Loucy (cell line): ENCODE results near the gene NMT1.

Experiments
- H2AFZ ChIP-seq: fragments of 200-600 bp; sonication (generic); 2 replicates; pipeline ENCODE4 v1.6.0; 2016; ENCODE audit warnings: antibody characterized with exemption, mild to moderate bottlenecking, low read length, moderate library complexity
- H3F3A ChIP-seq: fragments of 200-600 bp; 2 replicates; pipeline ENCODE4 v1.6.0; 2016; ENCODE audit warnings: antibody characterized with exemption, low read depth, mild to moderate bottlenecking
- H3K27me3 ChIP-seq: fragments of 200-600 bp; sonication (generic); 2 replicates; pipeline ENCODE4 v1.6.1; 2014; ENCODE audit warnings: low read length, mild to moderate bottlenecking; ENCODE audit not compliant: insufficient read depth, poor library complexity, severe bottlenecking
- H3K36me3 ChIP-seq: fragments of 200-600 bp; sonication (generic); 2 replicates; pipeline ENCODE4 v1.6.1; 2016; ENCODE audit warnings: low read length; ENCODE audit not compliant: insufficient read depth
- H3K4me1 ChIP-seq: fragments of 200-600 bp; sonication (generic); 2 replicates; pipeline ENCODE4 v1.5.1; 2014; ENCODE audit warnings: low read length, mild to moderate bottlenecking; ENCODE audit not compliant: insufficient read depth, poor library complexity, severe bottlenecking
- H3K4me2 ChIP-seq: fragments of 200-600 bp; sonication (generic); 2 replicates; pipeline ENCODE4 v1.6.0; 2014; ENCODE audit warnings: antibody characterized with exemption, low read length, low read depth, mild to moderate bottlenecking; ENCODE audit not compliant: poor library complexity, severe bottlenecking
- H3K4me3 ChIP-seq: fragments of 200-600 bp; sonication (generic); 2 replicates; pipeline ENCODE4 v1.5.1; 2014; ENCODE audit warnings: low read length, mild to moderate bottlenecking, mixed read lengths; ENCODE audit not compliant: poor library complexity, severe bottlenecking
- H3K79me2 ChIP-seq: fragments of 200-600 bp; sonication (generic); 2 replicates; pipeline ENCODE4 v1.6.1; 2014; ENCODE audit warnings: low read length; ENCODE audit not compliant: insufficient read depth
- H3K9ac ChIP-seq: fragments of 200-600 bp; sonication (generic); 2 replicates; pipeline ENCODE4 v1.6.0; 2014; ENCODE audit warnings: mild to moderate bottlenecking, low read depth, low read length, moderate library complexity; ENCODE audit not compliant: poor library complexity, severe bottlenecking
- H3K9me2 ChIP-seq: fragments of 200-600 bp; sonication (generic); replicated peaks from 2 replicates; pipeline ENCODE4 v1.6.1; 2016; ENCODE audit warnings: low read depth, low read length, mixed read lengths
- H3K9me3 ChIP-seq: fragments of 200-600 bp; sonication (generic); 2 replicates; pipeline ENCODE4 v1.6.1; 2014; ENCODE audit warnings: mild to moderate bottlenecking, antibody characterized with exemption, low read length, low read depth; ENCODE audit not compliant: insufficient read depth
- H4K20me1 ChIP-seq: fragments of 200-600 bp; sonication (generic); 2 replicates; pipeline ENCODE4 v1.6.0; 2014; ENCODE audit warnings: antibody characterized with exemption, low read length, mild to moderate bottlenecking; ENCODE audit not compliant: insufficient read depth, poor library complexity, severe bottlenecking
- EZH2phosphoT487 ChIP-seq: fragments of 200-600 bp; IDR thresholded peaks from 2 replicates; pipeline ENCODE4 v1.6.1; 2018; ENCODE audit warnings: antibody characterized with exemption, mild to moderate bottlenecking, moderate library complexity, borderline replicate concordance
- TF ChIP-seq, protein P1 (sequence below): fragments of 200-600 bp; sonication (generic); conservative IDR thresholded peaks from 2 replicates; pipeline ENCODE4 v1.5.1; 2014; ENCODE audit warnings: mild to moderate bottlenecking, antibody characterized with exemption, low read length

The NMT1 gene

DNA sequence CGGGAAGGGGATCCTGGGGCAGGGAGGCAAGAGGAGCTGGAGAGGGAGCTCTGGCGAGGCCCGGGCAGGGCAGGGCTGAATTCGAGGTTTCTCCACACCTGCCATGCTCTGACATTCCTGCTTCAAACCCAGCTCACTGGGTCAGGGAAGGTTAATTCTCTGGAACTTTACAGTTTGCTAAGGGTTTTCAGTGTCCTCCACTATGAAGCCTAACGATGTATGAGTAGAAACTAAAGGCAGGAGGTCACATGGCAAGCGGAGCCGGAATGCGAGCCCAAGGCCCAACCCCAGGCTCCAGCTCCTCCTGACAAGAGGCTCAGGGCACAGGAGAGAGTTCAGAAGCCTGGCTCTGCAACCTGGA is 38.8 kb upstream of the NMT1 start:
- Histone ChIP-seq H2AFZ (no peak overlapping the region), H3K36me3 (no peaks in the 10 kb centered on the region), H4K20me1 (no peaks in the 10 kb centered on the region), H3K79me2 (no peaks in the 10 kb centered on the region), H3K4me3 (no peak overlapping the region), H3K9me3 (no peaks in the 10 kb centered on the region), H3F3A (no peaks in the 10 kb centered on the region), H3K27me3 (no peaks in the 10 kb centered on the region), H3K9me2 (no peaks in the 10 kb centered on the region), H3K9ac (no peak overlapping the region), H3K4me2 (no peak overlapping the region), H3K4me1 (peaks cover 4% of the 10 kb centered on the region)
- TF ChIP-seq, protein P1, sequence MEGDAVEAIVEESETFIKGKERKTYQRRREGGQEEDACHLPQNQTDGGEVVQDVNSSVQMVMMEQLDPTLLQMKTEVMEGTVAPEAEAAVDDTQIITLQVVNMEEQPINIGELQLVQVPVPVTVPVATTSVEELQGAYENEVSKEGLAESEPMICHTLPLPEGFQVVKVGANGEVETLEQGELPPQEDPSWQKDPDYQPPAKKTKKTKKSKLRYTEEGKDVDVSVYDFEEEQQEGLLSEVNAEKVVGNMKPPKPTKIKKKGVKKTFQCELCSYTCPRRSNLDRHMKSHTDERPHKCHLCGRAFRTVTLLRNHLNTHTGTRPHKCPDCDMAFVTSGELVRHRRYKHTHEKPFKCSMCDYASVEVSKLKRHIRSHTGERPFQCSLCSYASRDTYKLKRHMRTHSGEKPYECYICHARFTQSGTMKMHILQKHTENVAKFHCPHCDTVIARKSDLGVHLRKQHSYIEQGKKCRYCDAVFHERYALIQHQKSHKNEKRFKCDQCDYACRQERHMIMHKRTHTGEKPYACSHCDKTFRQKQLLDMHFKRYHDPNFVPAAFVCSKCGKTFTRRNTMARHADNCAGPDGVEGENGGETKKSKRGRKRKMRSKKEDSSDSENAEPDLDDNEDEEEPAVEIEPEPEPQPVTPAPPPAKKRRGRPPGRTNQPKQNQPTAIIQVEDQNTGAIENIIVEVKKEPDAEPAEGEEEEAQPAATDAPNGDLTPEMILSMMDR, result peak; percentile 8
- TF ChIP-seq EZH2phosphoT487, result no peak

DNA sequence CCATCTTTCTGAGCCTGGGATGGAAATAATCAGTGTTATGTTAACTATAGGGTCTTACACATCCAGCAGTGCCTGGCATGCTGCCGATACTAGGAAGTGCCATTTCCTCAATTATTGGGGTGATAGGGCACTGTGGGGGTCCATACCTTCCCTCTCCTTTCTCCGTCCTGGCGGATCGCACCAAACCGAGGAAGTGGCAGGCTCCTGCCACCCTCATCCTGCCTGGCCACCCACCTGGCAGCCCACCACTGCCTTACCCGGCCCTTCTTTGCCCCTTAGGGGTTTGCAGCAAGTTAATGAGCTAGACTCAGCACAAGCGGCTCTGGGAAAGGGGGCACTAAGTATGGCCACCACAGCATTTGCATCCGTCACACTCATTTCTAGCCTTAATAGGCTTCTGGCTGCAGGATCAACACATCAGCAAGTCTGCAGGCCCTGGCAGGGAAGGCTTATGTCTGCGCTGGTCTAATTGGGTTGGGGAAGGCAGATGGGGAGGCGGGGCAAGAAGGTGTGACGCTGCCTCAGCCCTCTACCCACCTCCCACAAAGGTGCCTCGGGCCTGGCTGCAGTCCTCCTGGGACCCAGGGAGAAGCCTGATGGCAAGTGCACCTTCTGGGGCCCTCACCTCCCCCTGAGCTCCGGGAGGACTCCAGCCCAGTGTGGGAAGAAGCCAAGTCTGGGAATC is 38.3 kb upstream of the NMT1 start:
- TF ChIP-seq, protein P1, result no peak
- TF ChIP-seq EZH2phosphoT487, result no peak
- no peaks in the 10 kb centered on the region for H3K79me2 ChIP-seq
- H3K4me3 ChIP-seq, result no peak overlapping the region
- no peaks in the 10 kb centered on the region for H3K9me2 ChIP-seq
- H3F3A ChIP-seq, result no peaks in the 10 kb centered on the region
- no peak overlapping the region for H2AFZ ChIP-seq
- H3K9ac ChIP-seq, result no peak overlapping the region
- H3K4me1 ChIP-seq, result peaks cover 4% of the 10 kb centered on the region
- no peak overlapping the region for H3K4me2 ChIP-seq
- no peaks in the 10 kb centered on the region for H4K20me1 ChIP-seq
- H3K9me3 ChIP-seq, result no peaks in the 10 kb centered on the region
- no peaks in the 10 kb centered on the region for H3K36me3 ChIP-seq
- no peaks in the 10 kb centered on the region for H3K27me3 ChIP-seq

DNA sequence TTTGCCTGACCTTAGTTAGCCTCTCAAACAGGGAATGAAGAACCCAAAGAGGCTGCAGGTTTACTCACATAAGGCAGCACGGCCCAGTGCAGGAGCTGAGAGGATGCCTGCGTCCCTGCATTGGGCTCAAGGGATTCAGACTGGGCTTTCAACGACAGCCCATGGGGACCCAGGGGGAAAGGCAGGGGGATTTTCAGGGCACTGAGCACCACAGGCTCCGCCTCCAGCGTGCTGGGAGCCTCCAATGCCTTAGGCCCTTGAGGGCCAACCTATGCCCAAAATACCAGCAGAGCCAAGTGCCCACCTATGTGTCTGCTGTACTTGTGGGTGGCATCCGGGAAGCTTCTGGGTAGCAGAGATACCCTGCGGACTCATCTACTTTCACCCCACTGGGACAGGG is 32.0 kb upstream of the NMT1 start:
- Histone ChIP-seq H3K9me3 (no peaks in the 10 kb centered on the region), H3K36me3 (peaks cover 6% of the 10 kb centered on the region; the same call in 1 of the 2 replicates), H3K79me2 (no peaks in the 10 kb centered on the region), H3K9ac (no peak overlapping the region), H3F3A (no peaks in the 10 kb centered on the region), H3K4me2 (no peak overlapping the region), H3K9me2 (no peaks in the 10 kb centered on the region), H4K20me1 (no peaks in the 10 kb centered on the region), H3K27me3 (no peaks in the 10 kb centered on the region), H2AFZ (no peak overlapping the region), H3K4me3 (no peak overlapping the region), H3K4me1 (peaks cover 3% of the 10 kb centered on the region)
- TF ChIP-seq, protein P1, result no peak
- TF ChIP-seq EZH2phosphoT487, result no peak
